HG03469 (cell line): Measurements from ENCODE around the gene ENG.

Experiments used
- ATAC-seq: cut with Tn5 transposase; IDR thresholded peaks from one replicate; pipeline ENCODE4 v1.9.1; 2021; ENCODE audit warnings: mild to moderate bottlenecking, moderate library complexity, moderate number of reproducible peaks; ENCODE audit not compliant: unreplicated experiment

ENG gene

GRCh38 chr9:127778280-127779135 is 76.0 kb downstream of the ENG start, which contains the start of gene SH2D3C:
TSS of gene SH2D3C (minus strand) at chr9:127778666. CDS start at chr9:127778627, 39 bp downstream.
- ATAC-seq, result peak; percentile 16

DNA sequence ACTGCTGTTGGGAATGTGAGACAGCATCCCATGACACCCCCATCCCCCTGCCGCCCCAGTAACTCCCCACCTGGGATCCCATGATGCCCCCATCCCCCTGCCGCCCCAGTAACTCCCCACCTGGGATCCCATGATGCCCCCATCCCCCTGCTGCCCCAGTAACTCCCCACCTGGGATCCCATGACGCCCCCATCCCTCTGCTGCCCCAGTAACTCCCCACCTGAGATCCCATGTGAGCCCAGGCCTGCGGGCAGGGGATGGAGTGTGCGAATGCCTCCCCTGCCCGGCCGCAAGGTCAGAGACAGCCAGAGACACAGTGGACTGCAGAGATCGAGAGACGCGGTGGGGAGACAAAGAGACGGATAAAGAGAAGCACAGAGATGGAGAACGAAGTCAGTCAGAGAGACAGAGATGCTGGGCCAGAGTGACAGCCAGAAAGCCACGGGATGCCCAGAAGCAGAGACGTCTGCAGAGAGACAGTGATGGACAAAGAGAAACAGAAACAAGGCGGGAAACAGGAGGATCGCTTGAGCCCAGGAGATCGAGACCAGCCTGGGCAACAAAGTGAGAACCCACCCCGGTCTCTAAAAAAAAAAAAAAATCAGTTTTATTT is 77.0 kb downstream of the ENG start:
- no peak for ATAC-seq

- ATAC-seq, result no peak
Observed at GRCh38 chr9:127776924-127777289, 77.6 kb downstream of the ENG start.

- ATAC-seq, result no peak
Observed at GRCh38 chr9:127776195-127776923, 78.1 kb downstream of the ENG start.

GRCh38 chr9:127773981-127774380 is 80.5 kb downstream of the ENG start:
- ATAC-seq, result no peak

GRCh38 chr9:127773272-127773671 is 81.2 kb downstream of the ENG start:
- no peak for ATAC-seq

GRCh38 chr9:127772603-127773002 is 81.9 kb downstream of the ENG start:
- no peak for ATAC-seq

- ATAC-seq, result no peak
Observed at GRCh38 chr9:127771570-127772189, 82.8 kb downstream of the ENG start.

DNA sequence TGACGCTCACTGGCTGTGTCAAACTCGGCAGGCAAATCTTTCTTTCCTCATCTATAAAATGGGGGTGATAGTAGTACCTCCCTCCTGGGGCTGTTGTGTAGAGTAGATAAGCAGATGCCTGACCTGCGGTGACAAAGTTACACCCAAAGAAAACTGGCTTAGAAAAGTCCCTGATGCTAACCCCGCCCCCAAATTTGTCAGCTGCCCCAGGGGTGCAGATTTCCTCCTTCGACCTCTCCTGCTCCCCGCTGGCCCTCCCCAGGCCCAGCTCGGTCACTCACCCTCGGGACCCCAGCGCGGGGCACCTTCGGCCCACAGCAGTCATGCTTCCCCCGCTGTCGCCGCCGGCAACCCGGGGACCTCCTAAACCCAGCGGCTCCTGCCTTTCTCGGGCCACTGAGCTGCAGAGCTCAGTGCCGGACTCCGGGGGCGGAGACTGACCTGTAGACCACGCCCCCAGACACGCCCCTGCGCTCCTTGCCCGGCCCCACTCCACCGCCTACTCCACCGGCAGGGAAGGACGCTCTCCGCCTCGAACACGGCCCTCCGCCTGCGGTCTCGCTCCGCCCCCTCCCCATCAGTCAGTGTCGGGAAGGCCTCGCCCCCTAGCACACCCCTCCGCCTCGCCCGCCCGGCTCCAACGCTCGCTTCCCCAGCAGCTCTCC is 83.4 kb downstream of the ENG start:
- peak; percentile 60 for ATAC-seq

DNA sequence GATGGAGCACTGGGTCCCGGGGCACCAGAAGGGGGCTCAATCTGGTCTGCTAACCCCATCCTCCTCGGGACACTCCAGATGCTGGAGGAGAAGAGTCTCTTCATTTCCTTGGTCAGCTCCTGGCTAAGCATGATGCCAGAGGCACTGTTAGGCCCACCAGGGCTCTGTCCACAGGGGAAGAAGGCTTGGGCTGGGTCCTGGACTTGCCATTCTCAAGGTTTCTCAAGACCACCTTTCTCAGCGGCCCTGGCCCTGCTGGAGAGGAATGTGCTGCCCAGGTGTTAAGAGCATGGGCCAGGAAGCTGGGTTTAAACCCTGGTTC is 83.9 kb downstream of the ENG start:
- no peak for ATAC-seq

DNA sequence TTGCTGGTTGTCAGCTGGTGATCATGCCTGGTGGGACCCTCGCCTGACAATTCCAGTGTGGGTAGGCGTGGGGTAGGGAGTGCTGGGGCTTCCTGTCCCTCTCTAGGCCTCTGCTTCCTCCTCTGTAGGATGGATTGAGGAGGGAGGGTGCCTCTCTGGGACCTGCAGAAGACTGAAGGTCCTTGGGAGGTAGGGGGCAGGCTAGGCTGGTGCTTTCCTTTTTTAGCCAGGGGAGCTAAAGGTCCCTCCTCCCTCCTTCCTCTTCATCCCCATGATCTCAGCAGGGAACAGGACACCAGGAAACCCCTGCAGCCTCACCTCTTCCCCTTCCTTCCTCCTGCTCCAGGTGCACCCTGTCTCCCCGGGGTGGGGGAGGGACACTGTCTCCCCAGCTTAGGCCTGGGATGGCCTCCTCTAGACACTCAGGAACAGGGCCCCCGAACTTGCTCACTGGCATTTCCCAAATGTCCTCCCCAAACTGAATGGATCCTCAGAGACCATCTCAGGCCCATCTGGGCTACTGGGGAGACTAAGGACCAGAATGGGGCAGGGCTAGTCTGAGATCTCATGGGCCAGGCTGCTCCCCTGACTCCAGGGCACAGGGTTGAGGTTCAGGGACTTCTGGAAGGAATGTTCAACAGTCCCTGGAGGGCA is 84.4 kb downstream of the ENG start:
- no peak for ATAC-seq

- ATAC-seq, result no peak
Observed at GRCh38 chr9:127769101-127769500, 85.4 kb downstream of the ENG start.

GRCh38 chr9:127768698-127769097 is 85.8 kb downstream of the ENG start:
- ATAC-seq, result no peak

GRCh38 chr9:127767909-127768331 is 86.5 kb downstream of the ENG start:
- ATAC-seq, result no peak

GRCh38 chr9:127767410-127767809 is 87.0 kb downstream of the ENG start:
- no peak for ATAC-seq

DNA sequence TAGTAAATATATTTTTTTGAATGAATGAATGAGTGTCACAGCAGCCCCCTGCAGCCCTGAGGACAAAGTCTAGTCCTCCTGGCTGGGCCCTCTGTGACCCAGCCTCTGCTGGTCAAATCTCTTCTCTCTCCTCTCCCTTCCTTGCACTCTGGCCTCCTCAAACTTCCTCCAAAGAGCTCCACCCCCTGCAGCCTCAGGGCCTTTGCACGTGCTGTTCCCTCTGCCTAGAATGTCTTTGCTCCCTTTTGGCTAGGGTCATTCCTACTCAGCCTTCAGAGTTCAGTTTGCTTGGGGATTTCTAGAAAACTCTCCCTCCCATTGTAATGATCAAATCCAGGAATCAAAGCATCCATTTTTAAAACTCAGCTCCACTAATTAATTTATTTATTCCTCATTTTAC is 89.0 kb downstream of the ENG start:
- ATAC-seq, result no peak
